GM23338 (cell line): ENCODE results near the gene IQSEC3. TPM values are rescaled to one million over a fixed set of nuclear protein-coding genes. Genes with fewer than 3 reads are reported as not detected.

ENCODE experiments used
- ATAC-seq: fragments of 200-7000 bp; cut with Tn5 transposase; 3 replicates; pipeline ENCODE4 v1.9.1; 2020
- DNase-seq: peaks from one replicate; pipeline ENCODE4 v3.0.0-alpha.2; 2015; ENCODE audit warnings: low spot score
- H2AFZ ChIP-seq: fragments of 200-600 bp; sonication (generic); 2 replicates; pipeline ENCODE4 v1.8.0; 2016; ENCODE audit warnings: antibody characterized with exemption, mild to moderate bottlenecking, moderate library complexity
- H3F3A ChIP-seq: fragments of 200-600 bp; sonication (generic); replicated peaks from 2 replicates; pipeline ENCODE4 v1.8.0; 2017; ENCODE audit warnings: antibody characterized with exemption, mixed run types, low read depth
- H3K27ac ChIP-seq: fragments of 200-600 bp; sonication (generic); 2 replicates; pipeline ENCODE4 v1.6.1; 2016; ENCODE audit warnings: low read depth
- H3K27me3 ChIP-seq: fragments of 200-600 bp; sonication (generic); 2 replicates; pipeline ENCODE4 v1.8.0; 2016; ENCODE audit warnings: mild to moderate bottlenecking, mixed run types, moderate library complexity; ENCODE audit not compliant: insufficient read depth
- H3K36me3 ChIP-seq: fragments of 200-600 bp; sonication (generic); 2 replicates; pipeline ENCODE4 v1.8.0; 2016; ENCODE audit warnings: mild to moderate bottlenecking; ENCODE audit not compliant: insufficient read depth
- H3K4me1 ChIP-seq: fragments of 200-600 bp; sonication (generic); 2 replicates; pipeline ENCODE4 v1.8.0; 2016; ENCODE audit warnings: mild to moderate bottlenecking, moderate library complexity; ENCODE audit not compliant: insufficient read depth
- H3K4me2 ChIP-seq: fragments of 200-600 bp; sonication (generic); 2 replicates; pipeline ENCODE4 v1.7.1; 2017; ENCODE audit warnings: mixed run types
- H3K4me3 ChIP-seq: fragments of 200-600 bp; sonication (generic); 2 replicates; pipeline ENCODE4 v1.6.1; 2016; ENCODE audit warnings: mixed run types
- H3K79me2 ChIP-seq: fragments of 200-600 bp; sonication (generic); replicated peaks from 2 replicates; pipeline ENCODE4 v1.8.0; 2017; ENCODE audit warnings: mild to moderate bottlenecking; ENCODE audit not compliant: insufficient read depth
- H3K9me2 ChIP-seq: fragments of 200-600 bp; sonication (generic); 2 replicates; pipeline ENCODE4 v1.8.0; 2017; ENCODE audit not compliant: insufficient read depth
- H4K20me1 ChIP-seq: fragments of 200-600 bp; sonication (generic); replicated peaks from 2 replicates; pipeline ENCODE4 v1.8.0; 2017; ENCODE audit warnings: mild to moderate bottlenecking; ENCODE audit not compliant: insufficient read depth
- H3K27ac Mint-ChIP-seq: 2 replicates; pipeline ENCODE4 v1.8.0; 2020; ENCODE audit warnings: inconsistent platforms, mild to moderate bottlenecking, moderate library complexity, mixed read lengths
- H3K27me3 Mint-ChIP-seq: 3 replicates; pipeline ENCODE4 v1.8.0; 2022; ENCODE audit warnings: low read depth, mild to moderate bottlenecking, moderate library complexity, mixed read lengths, inconsistent platforms; ENCODE audit not compliant: insufficient read depth, poor library complexity
- H3K36me3 Mint-ChIP-seq: 3 replicates; pipeline ENCODE4 v1.8.0; 2021; ENCODE audit warnings: low read depth, mild to moderate bottlenecking, inconsistent platforms, moderate library complexity, mixed read lengths
- H3K4me1 Mint-ChIP-seq: 3 replicates; pipeline ENCODE4 v1.8.0; 2020; ENCODE audit warnings: mild to moderate bottlenecking, inconsistent platforms, mixed read lengths
- H3K4me3 Mint-ChIP-seq: 3 replicates; pipeline ENCODE4 v1.8.0; 2021; ENCODE audit warnings: moderate library complexity, mild to moderate bottlenecking, inconsistent platforms, mixed read lengths
- H3K9me3 Mint-ChIP-seq: 3 replicates; pipeline ENCODE4 v1.8.0; 2020; ENCODE audit warnings: moderate library complexity, mild to moderate bottlenecking, inconsistent platforms, mixed read lengths
- CREB1 ChIP-seq: fragments of 250-450 bp; sonication (Bioruptor Pico); IDR thresholded peaks from 2 replicates; pipeline ENCODE4 v1.5.0; 2020; ENCODE audit warnings: low read depth, mild to moderate bottlenecking, moderate library complexity
- EZH2 ChIP-seq: fragments of 200-600 bp; sonication (generic); IDR thresholded peaks from one replicate; pipeline ENCODE4 v1.8.0; 2017; ENCODE audit warnings: antibody characterized with exemption, mild to moderate bottlenecking, low read depth; ENCODE audit not compliant: unreplicated experiment
- JUNB ChIP-seq: IDR thresholded peaks from one replicate; pipeline ENCODE4 v1.6.1; 2016; ENCODE audit warnings: antibody characterized with exemption; ENCODE audit not compliant: unreplicated experiment
- NANOG ChIP-seq: IDR thresholded peaks from 2 replicates; pipeline ENCODE4 v1.6.1; 2016; ENCODE audit warnings: antibody characterized with exemption, borderline replicate concordance
- POLR2AphosphoS5 ChIP-seq: IDR thresholded peaks from 2 replicates; pipeline ENCODE4 v1.6.1; 2016; ENCODE audit warnings: antibody characterized with exemption, low read depth
- REST ChIP-seq: IDR thresholded peaks from one replicate; pipeline ENCODE4 v1.6.1; 2018; ENCODE audit warnings: antibody characterized with exemption; ENCODE audit not compliant: unreplicated experiment
- STAT1 ChIP-seq: IDR thresholded peaks from one replicate; pipeline ENCODE4 v1.6.1; 2016; ENCODE audit warnings: antibody characterized with exemption; ENCODE audit not compliant: unreplicated experiment
- ZNF331 ChIP-seq: fragments of 250-450 bp; sonication (Bioruptor Pico); IDR thresholded peaks from 2 replicates; pipeline ENCODE4 v1.5.0; 2020; ENCODE audit warnings: low read depth, mild to moderate bottlenecking, moderate library complexity
- polyA plus RNA-seq: library from polyadenylated mRNA; unstranded; fragments of >200 nt; fragmentation: Nextera tagmentation; extraction: Ambion mirVana; gene quantifications from 2 replicates; pipeline ENCODE4 v1.2.1, GENCODE V29; 2016
- total RNA-seq: library from RNA; depleted of rRNA; stranded (reverse); fragments of >200 nt; shearing (Covaris generic); gene quantifications from 2 replicates; pipeline ENCODE4 v1.2.3, GENCODE V29; 2014
- TF ChIP-seq, protein P1 (sequence below): IDR thresholded peaks from 2 replicates; pipeline ENCODE4 v1.6.1; 2016; ENCODE audit warnings: antibody characterized with exemption
- TF ChIP-seq, protein P2 (sequence below): fragments of 250-450 bp; sonication (Bioruptor Pico); IDR thresholded peaks from 2 replicates; pipeline ENCODE4 v1.5.0; 2020; ENCODE audit warnings: mild to moderate bottlenecking, moderate library complexity

Gene IQSEC3
- total and polyA plus RNA-seq, 2 experiments from 2014 or later: 2.1 to 3.6 TPM

- TF ChIP-seq, protein P1, sequence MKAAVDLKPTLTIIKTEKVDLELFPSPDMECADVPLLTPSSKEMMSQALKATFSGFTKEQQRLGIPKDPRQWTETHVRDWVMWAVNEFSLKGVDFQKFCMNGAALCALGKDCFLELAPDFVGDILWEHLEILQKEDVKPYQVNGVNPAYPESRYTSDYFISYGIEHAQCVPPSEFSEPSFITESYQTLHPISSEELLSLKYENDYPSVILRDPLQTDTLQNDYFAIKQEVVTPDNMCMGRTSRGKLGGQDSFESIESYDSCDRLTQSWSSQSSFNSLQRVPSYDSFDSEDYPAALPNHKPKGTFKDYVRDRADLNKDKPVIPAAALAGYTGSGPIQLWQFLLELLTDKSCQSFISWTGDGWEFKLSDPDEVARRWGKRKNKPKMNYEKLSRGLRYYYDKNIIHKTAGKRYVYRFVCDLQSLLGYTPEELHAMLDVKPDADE: no peak
- no peak for TF ChIP-seq EZH2
Observed at GRCh38 chr12:171276-171675, 104.7 kb downstream of the IQSEC3 start (continued).

DNA sequence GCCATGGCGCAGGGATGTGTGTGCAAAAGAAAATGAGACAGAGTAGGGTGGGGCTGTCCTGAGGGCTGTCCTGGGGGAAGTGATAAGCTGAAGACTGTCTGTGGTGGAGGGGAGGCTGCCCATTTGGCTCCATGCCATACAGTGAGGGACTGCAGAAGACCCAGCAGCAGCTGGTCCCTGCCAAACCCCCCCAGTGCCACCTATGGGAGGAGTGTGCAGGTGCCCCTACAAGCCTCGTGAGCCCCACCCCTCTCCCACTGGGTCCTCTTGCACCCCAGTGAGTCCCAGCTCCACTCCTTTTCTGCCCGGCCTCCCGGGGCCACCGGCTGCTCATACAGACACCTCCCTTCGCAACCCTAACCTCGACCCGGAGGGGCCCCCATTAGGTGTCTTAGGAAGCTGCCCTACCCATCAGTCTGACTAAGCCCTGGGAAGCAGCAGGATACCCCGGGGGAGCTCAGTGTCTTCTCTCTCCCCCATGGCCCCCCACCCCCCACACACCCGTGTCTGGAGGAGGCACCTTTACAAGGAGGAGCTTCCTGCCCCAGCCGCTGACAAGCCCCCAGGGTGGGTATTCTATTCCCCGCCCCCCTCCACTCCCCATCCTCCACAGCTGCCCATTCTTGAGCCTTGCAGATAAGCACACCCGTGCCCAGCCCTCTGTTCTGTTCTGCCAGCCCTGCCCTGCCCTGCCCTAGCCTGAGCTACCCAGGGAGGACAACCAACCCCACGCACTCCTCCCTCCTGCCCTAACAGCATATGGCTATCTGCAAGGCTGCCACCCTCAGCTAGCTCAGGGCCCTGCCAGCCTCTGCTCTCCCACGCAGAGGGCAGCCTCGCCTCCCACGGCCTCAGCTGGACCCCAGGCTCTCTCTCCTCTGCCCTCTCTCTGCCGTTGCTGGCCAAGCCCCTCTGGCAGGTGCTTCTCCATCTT, 105.4 kb downstream of the IQSEC3 start:
- Histone ChIP-seq H3K79me2 (no peaks in the 10 kb centered on the region), H3K4me1 (peaks cover 14% of the 10 kb centered on the region; the same call in 1 of the 2 replicates), H3K4me2 (no peak overlapping the region), H3K9me2 (no peaks in the 10 kb centered on the region), H3K27ac (no peak overlapping the region), H3F3A (no peaks in the 10 kb centered on the region), H3K4me3 (no peak overlapping the region), H4K20me1 (no peaks in the 10 kb centered on the region), H3K36me3 (no peaks in the 10 kb centered on the region), H3K27me3 (no peaks in the 10 kb centered on the region), H2AFZ (no peak overlapping the region)
- DNase-seq (no peak), ATAC-seq (no peak)
- Mint-ChIP-seq H3K4me1 (peaks cover 63% of the 10 kb centered on the region), H3K4me3 (no peak overlapping the region), H3K9me3 (no peaks in the 10 kb centered on the region), H3K27ac (no peak overlapping the region), H3K27me3 (peaks cover 22% of the 10 kb centered on the region), H3K36me3 (no peaks in the 10 kb centered on the region)
- TF ChIP-seq REST: no peak
- no peak for TF ChIP-seq STAT1
- no peak for TF ChIP-seq EZH2
- no peak for TF ChIP-seq POLR2AphosphoS5
- no peak for TF ChIP-seq ZNF331 (CRISPR knock-in tag)
- no peak for TF ChIP-seq NANOG
- no peak for TF ChIP-seq CREB1 (CRISPR knock-in tag)
- TF ChIP-seq, protein P2, sequence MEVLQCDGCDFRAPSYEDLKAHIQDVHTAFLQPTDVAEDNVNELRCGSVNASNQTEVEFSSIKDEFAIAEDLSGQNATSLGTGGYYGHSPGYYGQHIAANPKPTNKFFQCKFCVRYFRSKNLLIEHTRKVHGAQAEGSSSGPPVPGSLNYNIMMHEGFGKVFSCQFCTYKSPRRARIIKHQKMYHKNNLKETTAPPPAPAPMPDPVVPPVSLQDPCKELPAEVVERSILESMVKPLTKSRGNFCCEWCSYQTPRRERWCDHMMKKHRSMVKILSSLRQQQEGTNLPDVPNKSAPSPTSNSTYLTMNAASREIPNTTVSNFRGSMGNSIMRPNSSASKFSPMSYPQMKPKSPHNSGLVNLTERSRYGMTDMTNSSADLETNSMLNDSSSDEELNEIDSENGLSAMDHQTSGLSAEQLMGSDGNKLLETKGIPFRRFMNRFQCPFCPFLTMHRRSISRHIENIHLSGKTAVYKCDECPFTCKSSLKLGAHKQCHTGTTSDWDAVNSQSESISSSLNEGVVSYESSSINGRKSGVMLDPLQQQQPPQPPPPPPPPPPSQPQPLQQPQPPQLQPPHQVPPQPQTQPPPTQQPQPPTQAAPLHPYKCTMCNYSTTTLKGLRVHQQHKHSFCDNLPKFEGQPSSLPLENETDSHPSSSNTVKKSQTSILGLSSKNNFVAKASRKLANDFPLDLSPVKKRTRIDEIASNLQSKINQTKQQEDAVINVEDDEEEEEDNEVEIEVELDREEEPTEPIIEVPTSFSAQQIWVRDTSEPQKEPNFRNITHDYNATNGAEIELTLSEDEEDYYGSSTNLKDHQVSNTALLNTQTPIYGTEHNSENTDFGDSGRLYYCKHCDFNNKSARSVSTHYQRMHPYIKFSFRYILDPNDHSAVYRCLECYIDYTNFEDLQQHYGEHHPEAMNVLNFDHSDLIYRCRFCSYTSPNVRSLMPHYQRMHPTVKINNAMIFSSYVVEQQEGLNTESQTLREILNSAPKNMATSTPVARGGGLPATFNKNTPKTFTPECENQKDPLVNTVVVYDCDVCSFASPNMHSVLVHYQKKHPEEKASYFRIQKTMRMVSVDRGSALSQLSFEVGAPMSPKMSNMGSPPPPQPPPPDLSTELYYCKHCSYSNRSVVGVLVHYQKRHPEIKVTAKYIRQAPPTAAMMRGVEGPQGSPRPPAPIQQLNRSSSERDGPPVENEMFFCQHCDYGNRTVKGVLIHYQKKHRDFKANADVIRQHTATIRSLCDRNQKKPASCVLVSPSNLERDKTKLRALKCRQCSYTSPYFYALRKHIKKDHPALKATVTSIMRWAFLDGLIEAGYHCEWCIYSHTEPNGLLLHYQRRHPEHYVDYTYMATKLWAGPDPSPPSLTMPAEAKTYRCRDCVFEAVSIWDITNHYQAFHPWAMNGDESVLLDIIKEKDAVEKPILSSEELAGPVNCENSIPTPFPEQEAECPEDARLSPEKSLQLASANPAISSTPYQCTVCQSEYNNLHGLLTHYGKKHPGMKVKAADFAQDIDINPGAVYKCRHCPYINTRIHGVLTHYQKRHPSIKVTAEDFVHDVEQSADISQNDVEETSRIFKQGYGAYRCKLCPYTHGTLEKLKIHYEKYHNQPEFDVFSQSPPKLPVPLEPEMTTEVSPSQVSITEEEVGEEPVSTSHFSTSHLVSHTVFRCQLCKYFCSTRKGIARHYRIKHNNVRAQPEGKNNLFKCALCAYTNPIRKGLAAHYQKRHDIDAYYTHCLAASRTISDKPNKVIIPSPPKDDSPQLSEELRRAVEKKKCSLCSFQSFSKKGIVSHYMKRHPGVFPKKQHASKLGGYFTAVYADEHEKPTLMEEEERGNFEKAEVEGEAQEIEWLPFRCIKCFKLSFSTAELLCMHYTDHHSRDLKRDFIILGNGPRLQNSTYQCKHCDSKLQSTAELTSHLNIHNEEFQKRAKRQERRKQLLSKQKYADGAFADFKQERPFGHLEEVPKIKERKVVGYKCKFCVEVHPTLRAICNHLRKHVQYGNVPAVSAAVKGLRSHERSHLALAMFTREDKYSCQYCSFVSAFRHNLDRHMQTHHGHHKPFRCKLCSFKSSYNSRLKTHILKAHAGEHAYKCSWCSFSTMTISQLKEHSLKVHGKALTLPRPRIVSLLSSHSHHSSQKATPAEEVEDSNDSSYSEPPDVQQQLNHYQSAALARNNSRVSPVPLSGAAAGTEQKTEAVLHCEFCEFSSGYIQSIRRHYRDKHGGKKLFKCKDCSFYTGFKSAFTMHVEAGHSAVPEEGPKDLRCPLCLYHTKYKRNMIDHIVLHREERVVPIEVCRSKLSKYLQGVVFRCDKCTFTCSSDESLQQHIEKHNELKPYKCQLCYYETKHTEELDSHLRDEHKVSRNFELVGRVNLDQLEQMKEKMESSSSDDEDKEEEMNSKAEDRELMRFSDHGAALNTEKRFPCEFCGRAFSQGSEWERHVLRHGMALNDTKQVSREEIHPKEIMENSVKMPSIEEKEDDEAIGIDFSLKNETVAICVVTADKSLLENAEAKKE (CRISPR knock-in tag): no peak
- TF ChIP-seq, protein P1: no peak
- TF ChIP-seq JUNB: no peak
